Lower leg skin (tissue), 3 donors: ENCODE measurements around the gene UBR3.
"Not testable (repeated sequence)": the region's sequence is repeated elsewhere in the genome, so short reads cannot be mapped to it uniquely, and the experiment has no call there.

Source experiments
- POLR2A ChIP-seq, 2 donors: fragments of 450-650 bp; IDR thresholded peaks; one replicate each; pipeline ENCODE4 v1.6.1; 2016 to 2017; ENCODE audit warnings: antibody characterized with exemption in 2 of 2, mild to moderate bottlenecking in 1 of 2, moderate library complexity in 1 of 2
- TF ChIP-seq, protein P1 (sequence below), 3 donors: fragments of 450-650 bp; IDR thresholded peaks; one replicate each; pipeline ENCODE4 v1.5.1; 2016; ENCODE audit warnings: antibody characterized with exemption in 3 of 3, mild to moderate bottlenecking in 3 of 3, moderate library complexity in 2 of 3

DNA sequence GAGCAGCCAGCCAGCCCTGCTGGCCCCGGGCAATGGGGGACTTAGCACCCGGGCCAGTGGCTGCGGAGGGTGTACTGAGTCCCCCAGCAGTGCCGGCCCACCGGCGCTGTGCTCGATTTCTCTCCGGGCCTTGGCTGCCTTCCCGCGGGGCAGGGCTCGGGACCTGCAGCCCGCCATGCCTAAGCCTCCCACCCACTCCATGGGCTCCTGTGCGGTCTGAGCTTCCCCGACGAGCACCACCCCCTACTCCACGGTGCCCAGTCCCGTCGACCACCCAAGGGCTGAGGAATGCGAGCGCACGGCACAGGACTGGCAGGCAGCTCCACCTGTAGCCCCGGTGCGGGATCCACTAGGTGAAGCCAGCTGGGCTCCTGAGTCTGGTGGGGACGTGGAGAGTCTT is 14.4 kb downstream of the UBR3 start:
- TF ChIP-seq POLR2A (IDR thresholded peaks at IDR 0.05) = not testable (repeated sequence)
- TF ChIP-seq, protein P1, sequence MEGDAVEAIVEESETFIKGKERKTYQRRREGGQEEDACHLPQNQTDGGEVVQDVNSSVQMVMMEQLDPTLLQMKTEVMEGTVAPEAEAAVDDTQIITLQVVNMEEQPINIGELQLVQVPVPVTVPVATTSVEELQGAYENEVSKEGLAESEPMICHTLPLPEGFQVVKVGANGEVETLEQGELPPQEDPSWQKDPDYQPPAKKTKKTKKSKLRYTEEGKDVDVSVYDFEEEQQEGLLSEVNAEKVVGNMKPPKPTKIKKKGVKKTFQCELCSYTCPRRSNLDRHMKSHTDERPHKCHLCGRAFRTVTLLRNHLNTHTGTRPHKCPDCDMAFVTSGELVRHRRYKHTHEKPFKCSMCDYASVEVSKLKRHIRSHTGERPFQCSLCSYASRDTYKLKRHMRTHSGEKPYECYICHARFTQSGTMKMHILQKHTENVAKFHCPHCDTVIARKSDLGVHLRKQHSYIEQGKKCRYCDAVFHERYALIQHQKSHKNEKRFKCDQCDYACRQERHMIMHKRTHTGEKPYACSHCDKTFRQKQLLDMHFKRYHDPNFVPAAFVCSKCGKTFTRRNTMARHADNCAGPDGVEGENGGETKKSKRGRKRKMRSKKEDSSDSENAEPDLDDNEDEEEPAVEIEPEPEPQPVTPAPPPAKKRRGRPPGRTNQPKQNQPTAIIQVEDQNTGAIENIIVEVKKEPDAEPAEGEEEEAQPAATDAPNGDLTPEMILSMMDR (IDR thresholded peaks at IDR 0.05) = not testable (repeated sequence)
